ENCODE data around the gene PDE12. TPM values are rescaled to one million over a fixed set of nuclear protein-coding genes. Genes with fewer than 3 reads are reported as not detected.

The PDE12 gene, protein sequence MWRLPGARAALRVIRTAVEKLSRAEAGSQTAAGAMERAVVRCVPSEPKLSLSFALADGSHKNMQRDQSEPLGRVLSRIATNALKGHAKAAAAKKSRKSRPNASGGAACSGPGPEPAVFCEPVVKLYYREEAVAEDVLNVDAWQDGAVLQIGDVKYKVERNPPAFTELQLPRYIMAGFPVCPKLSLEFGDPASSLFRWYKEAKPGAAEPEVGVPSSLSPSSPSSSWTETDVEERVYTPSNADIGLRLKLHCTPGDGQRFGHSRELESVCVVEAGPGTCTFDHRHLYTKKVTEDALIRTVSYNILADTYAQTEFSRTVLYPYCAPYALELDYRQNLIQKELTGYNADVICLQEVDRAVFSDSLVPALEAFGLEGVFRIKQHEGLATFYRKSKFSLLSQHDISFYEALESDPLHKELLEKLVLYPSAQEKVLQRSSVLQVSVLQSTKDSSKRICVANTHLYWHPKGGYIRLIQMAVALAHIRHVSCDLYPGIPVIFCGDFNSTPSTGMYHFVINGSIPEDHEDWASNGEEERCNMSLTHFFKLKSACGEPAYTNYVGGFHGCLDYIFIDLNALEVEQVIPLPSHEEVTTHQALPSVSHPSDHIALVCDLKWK
- 10 to 100 TPM in 1 of 3 donors, 1 to 10 TPM in 2; 3.0 to 11.2 (median 4.7) TPM for polyA plus RNA-seq

- H3K27ac ChIP-seq (ENCODE audit: low read depth, low read length), result peak within 1 kb of the TSS; percentile 70
- 0 to 1% (median 0%) methylated on average over 54 of the region's 54 CpGs for WGBS, 3 donors
These were observed at the start of gene PDE12 for GRCh38 chr3:57555738-57556458. Gene PDE12, plus strand, starts transcription at chr3:57556274. Its CDS starts 106 bp downstream, at chr3:57556380.

GRCh38 chr3:57512166-57512565 is 43.9 kb upstream of the PDE12 start:
- no peak overlapping the region for H3K27ac ChIP-seq (ENCODE audit: low read depth, low read length)
- 53 to 76% (median 55%) methylated on average over 2 of the region's 2 CpGs for WGBS, 3 donors

- H3K27ac ChIP-seq (ENCODE audit: low read depth, low read length), result no peak overlapping the region
- WGBS, 3 donors, result 52 to 70% (median 54%) methylated on average over 3 of the region's 3 CpGs
These were observed 37.7 kb upstream of the PDE12 start for GRCh38 chr3:57518276-57518915.

GRCh38 chr3:57530071-57530608 is 25.9 kb upstream of the PDE12 start:
- H3K27ac ChIP-seq (ENCODE audit: low read depth, low read length), result no peak overlapping the region

DNA sequence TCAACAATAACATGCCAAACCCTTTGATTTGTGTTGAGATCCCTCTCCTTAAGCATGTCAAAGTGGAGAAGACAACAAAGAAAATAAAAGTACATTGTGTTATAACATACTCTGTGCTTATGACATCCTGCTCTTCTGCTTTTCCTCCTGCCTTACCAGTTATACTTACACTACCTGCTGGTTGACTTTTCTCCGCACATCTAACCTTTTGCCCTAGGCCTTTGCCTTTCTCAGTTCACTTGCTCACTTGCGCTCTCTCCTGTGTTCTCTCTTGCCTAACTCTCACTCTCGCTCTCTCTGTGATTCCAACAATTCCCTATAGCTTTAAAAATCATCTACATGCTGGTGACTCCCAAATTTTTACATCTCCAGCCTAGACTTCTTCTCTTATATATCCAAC is 17.6 kb upstream of the PDE12 start:
- WGBS, 3 donors, result 90 to 96% (median 96%) methylated on average over 3 of the region's 3 CpGs
- no peak overlapping the region for H3K27ac ChIP-seq (ENCODE audit: low read depth, low read length)

GRCh38 chr3:57544181-57545125 is 11.6 kb upstream of the PDE12 start, which contains the start of gene DNAH12:
Gene DNAH12, minus strand, starts transcription at chr3:57544344. Its CDS starts 1,474 bp downstream, at chr3:57542870.
- H3K27ac ChIP-seq (ENCODE audit: low read depth, low read length), result no peak within 1 kb of the TSS
- 3 to 12% (median 10%) methylated on average over 20 of the region's 20 CpGs for WGBS, 3 donors

DNA sequence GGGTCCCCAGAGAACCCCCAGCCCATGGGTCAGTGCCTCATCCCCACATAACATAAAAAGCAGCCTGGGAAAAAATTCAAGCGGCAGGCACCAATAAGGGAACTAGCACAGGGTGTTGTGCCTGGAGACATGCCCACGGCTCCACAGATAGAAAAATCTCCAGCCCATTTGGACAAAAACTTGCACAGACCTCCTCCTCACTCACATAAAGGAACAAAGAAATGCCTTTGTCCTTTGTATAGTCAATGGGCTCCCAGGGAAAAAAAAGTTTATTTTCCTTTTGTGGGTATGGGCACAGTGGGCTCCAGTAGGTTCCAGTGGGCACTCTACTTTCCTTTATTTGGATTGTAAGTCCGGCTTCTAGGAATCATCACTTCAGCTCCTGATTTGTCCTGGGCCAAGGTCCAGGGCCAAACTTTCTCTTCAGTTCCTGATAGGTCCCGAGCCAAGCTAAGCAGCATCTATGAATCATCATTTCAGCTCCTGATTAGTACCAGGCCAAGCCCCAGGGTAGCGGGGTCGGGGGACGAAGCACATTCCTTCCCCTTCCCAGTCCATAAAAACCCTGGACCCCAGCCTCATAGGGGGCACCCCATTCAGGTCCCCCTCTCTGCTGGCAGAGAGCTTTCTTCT is 10.3 kb upstream of the PDE12 start:
- no peak overlapping the region for H3K27ac ChIP-seq (ENCODE audit: low read depth, low read length)
- WGBS, 3 donors, result 71 to 77% (median 73%) methylated on average over 7 of the region's 7 CpGs

- H3K27ac ChIP-seq (ENCODE audit: low read depth, low read length), result no peak overlapping the region
- 86 to 100% (median 88%) methylated on average over 1 of the region's 1 CpG for WGBS, 3 donors
These were observed 9.5 kb upstream of the PDE12 start for GRCh38 chr3:57546616-57547015.

DNA sequence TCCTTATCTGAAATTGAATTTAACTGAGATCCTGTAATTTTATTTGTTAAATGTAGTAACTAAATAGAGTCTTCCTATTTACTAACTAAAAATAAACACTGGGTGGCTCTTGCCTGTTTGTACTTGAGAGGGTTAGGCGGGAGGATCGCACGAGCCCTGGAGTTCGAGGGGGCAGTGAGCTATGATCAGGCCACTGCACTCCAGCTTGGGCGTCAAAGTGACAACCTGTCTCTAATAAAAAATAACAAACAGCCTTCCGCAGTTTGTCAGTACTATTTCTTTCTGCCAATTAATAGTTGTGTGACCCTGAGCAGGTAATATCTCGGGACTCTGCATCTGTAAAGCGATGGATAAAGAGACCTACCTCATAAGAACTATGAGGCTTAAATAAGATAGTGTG is 768 bp upstream of the PDE12 start:
- H3K27ac ChIP-seq (ENCODE audit: low read depth, low read length), result no peak overlapping the region

GRCh38 chr3:57556459-57557084 is 498 bp downstream of the PDE12 start:
- WGBS, 3 donors, result 0% methylated on average over 47 to 54 of the region's 54 CpGs

More for the DNA sequence above, 768 bp upstream of the PDE12 start:
- WGBS, 3 donors, result 12 to 41% (median 36%) methylated on average over 8 of the region's 8 CpGs

GRCh38 chr3:57557085-57557537 is 1.0 kb downstream of the PDE12 start:
- no peak overlapping the region for H3K27ac ChIP-seq (ENCODE audit: low read depth, low read length)
- WGBS, 3 donors, result 1 to 2% (median 1%) methylated on average over 29 of the region's 29 CpGs

More at GRCh38 chr3:57556459-57557084, 498 bp downstream of the PDE12 start:
- H3K27ac ChIP-seq (ENCODE audit: low read depth, low read length), result peak overlapping the region; percentile 70

DNA sequence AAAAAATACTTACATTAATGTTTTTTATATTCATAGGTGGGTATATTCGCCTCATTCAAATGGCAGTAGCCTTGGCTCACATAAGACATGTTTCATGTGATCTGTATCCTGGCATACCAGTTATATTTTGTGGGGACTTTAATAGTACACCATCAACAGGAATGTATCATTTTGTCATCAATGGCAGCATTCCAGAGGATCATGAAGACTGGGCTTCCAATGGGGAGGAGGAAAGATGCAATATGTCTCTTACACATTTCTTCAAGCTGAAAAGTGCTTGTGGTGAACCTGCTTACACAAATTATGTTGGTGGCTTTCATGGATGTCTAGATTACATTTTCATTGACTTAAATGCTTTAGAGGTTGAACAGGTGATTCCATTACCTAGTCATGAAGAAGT is 3.5 kb downstream of the PDE12 start:
- no peak overlapping the region for H3K27ac ChIP-seq (ENCODE audit: low read depth, low read length)
- 96 to 100% (median 98%) methylated on average over 1 of the region's 1 CpG for WGBS, 3 donors

DNA sequence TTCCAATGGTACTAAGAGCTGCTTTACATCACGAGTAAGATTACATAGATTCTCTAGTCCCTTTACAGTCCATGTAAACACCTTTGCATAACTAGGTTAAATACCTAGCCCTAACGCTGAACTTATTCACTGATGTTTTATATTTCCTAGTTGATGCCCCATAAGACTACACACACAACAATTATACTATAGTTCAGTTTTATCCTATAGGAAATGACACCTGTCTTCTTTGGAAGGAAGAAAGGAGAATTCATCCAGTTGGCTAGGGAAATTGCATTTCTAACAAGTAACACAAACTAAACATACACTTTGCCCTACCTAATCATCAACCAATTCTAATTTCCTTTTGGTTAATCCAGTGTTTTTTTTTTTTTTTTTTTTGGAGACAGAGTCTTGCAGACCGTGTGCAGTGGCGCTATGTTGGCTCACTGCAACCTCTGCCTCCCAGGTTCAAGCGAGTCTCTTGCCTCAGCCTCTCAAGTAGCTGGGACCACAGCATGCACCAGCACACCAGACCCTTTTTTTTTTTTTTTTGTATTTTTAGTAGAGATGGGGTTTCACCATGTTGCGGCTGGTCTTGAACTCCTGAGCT is 13.9 kb downstream of the PDE12 start:
- 91 to 96% (median 92%) methylated on average over 5 of the region's 6 CpGs for WGBS, 3 donors

DNA sequence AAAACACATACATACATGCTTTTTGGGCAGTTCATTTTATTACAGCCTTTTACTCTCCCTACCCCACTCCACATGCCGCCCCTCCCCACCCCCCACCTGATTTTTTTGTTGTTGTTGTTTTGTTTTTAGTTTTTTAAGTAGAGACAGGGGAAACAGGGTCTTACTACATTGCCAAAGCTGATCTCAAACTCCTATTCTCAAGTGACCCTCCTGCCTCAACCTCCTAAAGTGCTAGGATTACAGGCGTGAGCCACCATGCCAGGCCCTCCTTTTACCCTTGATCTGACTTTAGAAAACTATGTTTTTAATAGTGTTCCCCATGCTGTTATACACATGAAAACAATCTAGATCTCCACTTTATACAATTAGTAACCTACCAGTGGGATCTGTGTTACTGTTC is 14.8 kb downstream of the PDE12 start:
- no peak overlapping the region for H3K27ac ChIP-seq (ENCODE audit: low read depth, low read length)
- WGBS, 3 donors, result 98 to 100% (median 100%) methylated on average over 2 of the region's 2 CpGs

More for the DNA sequence above, 13.9 kb downstream of the PDE12 start:
- H3K27ac ChIP-seq (ENCODE audit: low read depth, low read length), result no peak overlapping the region

DNA sequence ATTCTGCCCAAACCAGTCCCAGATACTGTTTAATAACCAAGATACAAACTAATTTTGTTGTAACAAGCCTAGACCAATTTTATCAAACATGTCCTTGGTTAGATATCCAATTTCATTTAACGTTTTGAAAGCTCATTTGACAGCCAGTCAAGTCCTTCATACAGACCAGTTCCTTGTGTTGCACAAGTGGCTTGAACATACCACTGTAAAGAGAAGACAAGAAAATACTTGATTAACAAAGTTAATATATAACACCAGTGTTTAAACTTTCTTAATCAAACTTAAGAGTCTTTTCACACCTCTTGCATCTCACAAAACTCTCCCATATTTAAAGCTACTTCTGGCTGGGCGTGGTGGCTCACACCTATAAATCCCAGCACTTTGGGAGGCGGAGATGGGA is 16.0 kb downstream of the PDE12 start:
- 68 to 82% (median 75%) methylated on average over 3 of the region's 3 CpGs for WGBS, 3 donors
- no peak overlapping the region for H3K27ac ChIP-seq (ENCODE audit: low read depth, low read length)
